ENCODE results near the gene WDR46. TPM values are rescaled to one million over a fixed set of nuclear protein-coding genes. Genes with fewer than 3 reads are reported as not detected.

WDR46 gene
- total and polyA plus RNA-seq, 11 donors, result 12.2 to 41.0 (median 21.4) TPM

- peak overlapping the region in 5 of 12 donors; percentile 68 to 87 (median 78) for H3K4me3 ChIP-seq
- peak overlapping the region in 5 of 12 donors; percentile 89 to 98 (median 96) for H3K27ac ChIP-seq
- peaks cover 2 to 64% (median 38%) of the 10 kb centered on the region in 12 donors for H3K4me1 ChIP-seq
- no peaks in the 10 kb centered on the region for H3K9me3 ChIP-seq
- no peaks in the 10 kb centered on the region for H3K27me3 ChIP-seq
- H3K36me3 ChIP-seq, result peaks cover 0 to 85% (median 60%) of the 10 kb centered on the region in 9 donors
- intact Hi-C loops (cut with DNase I), result loop anchor here in 1 of 10 donors (5.0 kb wide), 1 partner anchor 34 kb away; the partner anchor contains the start of gene TAPBP
- DNase-seq (no peak), ATAC-seq (no peak)
- TF ChIP-seq CTCF (IDR thresholded peaks at IDR 0.05), result no peak
- TF ChIP-seq POLR2A (IDR thresholded peaks at IDR 0.05), result no peak
- WGBS, 4 donors, result 72 to 83% (median 75%) methylated on average over 6 to 9 of the region's 9 CpGs
Measured at GRCh38 chr6:33278392-33278741, 10.7 kb downstream of the WDR46 start.

- Histone ChIP-seq H3K36me3 (peaks cover 0 to 85% (median 57%) of the 10 kb centered on the region in 9 donors), H3K9me3 (no peaks in the 10 kb centered on the region), H3K27ac (peak overlapping the region; percentile 73 to 98 (median 92)), H3K4me1 (peaks cover 8 to 69% (median 43%) of the 10 kb centered on the region in 12 donors), H3K4me3 (peak overlapping the region; percentile 47 to 87 (median 72)), H3K27me3 (no peaks in the 10 kb centered on the region)
- TF ChIP-seq CTCF (IDR thresholded peaks at IDR 0.05), result no peak
- no peak for TF ChIP-seq POLR2A (IDR thresholded peaks at IDR 0.05)
- DNase-seq, result no peak
- 35 to 41% (median 37%) methylated on average over 25 to 39 of the region's 39 CpGs for WGBS, 4 donors
- intact Hi-C loops (cut with DNase I), result loop anchor here in 2 of 10 donors (1.0 to 5.0 kb wide), 2 partner anchors 21 to 34 kb away; partner anchors contain the start of gene TAPBP (in 1 of the 2)
- ATAC-seq, result peak in 2 of 4 donors; percentile 5 to 18
Measured at GRCh38 chr6:33277663-33278391, 11.2 kb downstream of the WDR46 start.

GRCh38 chr6:33276864-33277662 lies 12.0 kb downstream of the WDR46 start, which contains the start of gene B3GALT4:
TSS of gene B3GALT4 (plus strand) at chr6:33277123. CDS start at chr6:33277420, 297 bp downstream.
- ATAC-seq, result peak; percentile 56 to 78 (median 76)
- TF ChIP-seq POLR2A (IDR thresholded peaks at IDR 0.05) (peak in 1 of 2 donors; percentile 66), CTCF (IDR thresholded peaks at IDR 0.05) (peak; percentile 32 to 79 (median 59))

More at GRCh38 chr6:33276864-33277662, 12.0 kb downstream of the WDR46 start, which contains the start of gene B3GALT4:
- Histone ChIP-seq H3K36me3 (peaks cover 0 to 81% (median 52%) of the 10 kb centered on the region in 9 donors), H3K27ac (peak within 1 kb of the TSS; percentile 73 to 98 (median 92)), H3K27me3 (no peaks in the 10 kb centered on the region), H3K9me3 (no peaks in the 10 kb centered on the region), H3K4me3 (peak within 1 kb of the TSS; percentile 47 to 87 (median 72)), H3K4me1 (peaks cover 11 to 73% (median 50%) of the 10 kb centered on the region in 12 donors)
- 0 to 2% (median 0%) methylated on average over 29 to 80 of the region's 80 CpGs for WGBS, 4 donors
- DNase-seq, result peak; percentile 81 to 89 (median 81)
- intact Hi-C loops (cut with DNase I), result loop anchor here in 2 of 10 donors (1.0 to 5.0 kb wide), 2 partner anchors 22 to 35 kb away; partner anchors contain the start of gene TAPBP (in 1 of the 2)

Data from heart left ventricle (tissue), 16 donors.